Upper lobe of right lung (tissue), 1 donor: ENCODE data around the gene ABCC3. TPM values are rescaled to one million over a fixed set of nuclear protein-coding genes. Genes with fewer than 3 reads are reported as not detected.
A peak's percentile ranks its signal among the peaks of the same experiment; 100 is the strongest.

ENCODE experiments used
- ATAC-seq: fragments of 200-7000 bp; cut with Tn5 transposase; one replicate; pipeline ENCODE4 v1.9.1; 2020; ENCODE audit warnings: mild to moderate bottlenecking, moderate library complexity
- DNase-seq: peaks from one replicate; pipeline ENCODE4 v3.0.0-alpha.2; 2020
- H3K27ac ChIP-seq: fragments of 200-600 bp; one replicate; pipeline ENCODE4 v1.8.0; 2022
- H3K27me3 ChIP-seq: fragments of 200-600 bp; one replicate; pipeline ENCODE4 v1.8.0; 2022; ENCODE audit warnings: mild to moderate bottlenecking
- H3K36me3 ChIP-seq: fragments of 200-600 bp; one replicate; pipeline ENCODE4 v1.8.0; 2022
- H3K4me1 ChIP-seq: fragments of 200-600 bp; one replicate; pipeline ENCODE4 v1.8.0; 2022
- H3K4me3 ChIP-seq: fragments of 200-600 bp; one replicate; pipeline ENCODE4 v1.8.0; 2022; ENCODE audit warnings: mild to moderate bottlenecking
- H3K9me3 ChIP-seq: fragments of 200-600 bp; one replicate; pipeline ENCODE4 v1.8.0; 2022
- CTCF ChIP-seq: fragments of 200-600 bp; IDR thresholded peaks from one replicate; pipeline ENCODE4 v1.8.0; 2022; ENCODE audit warnings: antibody characterized with exemption
- intact Hi-C: fragments of 100-400 bp; cut with DNase I; formaldehyde crosslinking; loops from one replicate; pipeline ENCODE4 v1.11.0; 2022
- total RNA-seq: library from RNA; stranded (reverse); fragmentation: NEBNext Ultra II Directional; extraction: Animal tissue kit (Norgen Biotek cat#: 25700); gene quantifications from one replicate; pipeline ENCODE4 v1.2.1, GENCODE V29; 2021
- donor health status: DM: no; HTN: yes; CAD: no; lungs with severe emphysema.

Gene ABCC3
- total RNA-seq, 1 donor from 2014 or later = 65.4 TPM

GRCh38 chr17:50627036-50627781 lies 7.5 kb upstream of the ABCC3 start:
- Histone ChIP-seq H3K9me3 (no peaks in the 10 kb centered on the region), H3K4me1 (peaks cover 6% of the 10 kb centered on the region), H3K27ac (no peak overlapping the region), H3K4me3 (no peak overlapping the region), H3K27me3 (peaks cover 24% of the 10 kb centered on the region), H3K36me3 (no peaks in the 10 kb centered on the region)
- DNase-seq (no peak), ATAC-seq (no peak)
- no peak for TF ChIP-seq CTCF
- intact Hi-C loops = loop anchor here (5.0 kb wide), 1 partner anchor 75 kb away; no protein-coding TSS in a partner anchor

- H3K9me3 ChIP-seq = no peaks in the 10 kb centered on the region
- ATAC-seq (peak; percentile 7), DNase-seq (no peak)
- no peak overlapping the region for H3K27ac ChIP-seq
- H3K4me3 ChIP-seq = no peak overlapping the region
- no peaks in the 10 kb centered on the region for H3K36me3 ChIP-seq
- intact Hi-C loops = loop anchor here (5.0 kb wide), 1 partner anchor 76 kb away; no protein-coding TSS in a partner anchor
- no peak for TF ChIP-seq CTCF
- peaks cover 24% of the 10 kb centered on the region for H3K27me3 ChIP-seq
- H3K4me1 ChIP-seq = peaks cover 6% of the 10 kb centered on the region
Measured at GRCh38 chr17:50627782-50628601, 6.7 kb upstream of the ABCC3 start.

GRCh38 chr17:50629902-50630301 lies 4.8 kb upstream of the ABCC3 start:
- intact Hi-C loops = loop anchor here (5.0 kb wide), 1 partner anchor 78 kb away; no protein-coding TSS in a partner anchor
- H3K27me3 ChIP-seq = peaks cover 24% of the 10 kb centered on the region
- DNase-seq (no peak), ATAC-seq (no peak)
- H3K4me3 ChIP-seq = no peak overlapping the region
- H3K9me3 ChIP-seq = no peaks in the 10 kb centered on the region
- no peaks in the 10 kb centered on the region for H3K36me3 ChIP-seq
- no peak for TF ChIP-seq CTCF
- peaks cover 12% of the 10 kb centered on the region for H3K4me1 ChIP-seq
- H3K27ac ChIP-seq = no peak overlapping the region

- intact Hi-C loops = no loop called here
- H3K9me3 ChIP-seq = no peaks in the 10 kb centered on the region
- DNase-seq (peak; percentile 85), ATAC-seq (peak; percentile 77)
- peak; percentile 76 for TF ChIP-seq CTCF
- H3K27me3 ChIP-seq = peaks cover 24% of the 10 kb centered on the region
- no peak overlapping the region for H3K4me3 ChIP-seq
- no peaks in the 10 kb centered on the region for H3K36me3 ChIP-seq
- peaks cover 15% of the 10 kb centered on the region for H3K4me1 ChIP-seq
- no peak overlapping the region for H3K27ac ChIP-seq
Measured at GRCh38 chr17:50630524-50631194, 4.0 kb upstream of the ABCC3 start.

GRCh38 chr17:50631195-50631907 lies 3.3 kb upstream of the ABCC3 start:
- H3K36me3 ChIP-seq = no peaks in the 10 kb centered on the region
- no peak for ATAC-seq
- no peaks in the 10 kb centered on the region for H3K9me3 ChIP-seq
- H3K4me3 ChIP-seq = no peak overlapping the region
- TF ChIP-seq CTCF = no peak
- peaks cover 24% of the 10 kb centered on the region for H3K27me3 ChIP-seq
- intact Hi-C loops = no loop called here
- DNase-seq = no peak
- no peak overlapping the region for H3K27ac ChIP-seq
- peaks cover 15% of the 10 kb centered on the region for H3K4me1 ChIP-seq
